Measurements from ENCODE around the gene RPLP1. TPM values are rescaled to one million over a fixed set of nuclear protein-coding genes. Genes with fewer than 3 reads are reported as not detected.

The RPLP1 gene
- total and polyA plus RNA-seq, 8 donors: 99.1 to 2,495 (median 1,437) TPM

GRCh38 chr15:69497076-69497475, 44.5 kb downstream of the RPLP1 start:
- intact Hi-C loops (cut with DNase I; ENCODE audit: low total_unique reads): no loop called here
- Histone ChIP-seq H3K4me3 (no peak overlapping the region), H3K27me3 (no peaks in the 10 kb centered on the region), H3K4me1 (no peaks in the 10 kb centered on the region), H3K27ac (no peak overlapping the region), H3K36me3 (no peaks in the 10 kb centered on the region), H3K9me3 (no peaks in the 10 kb centered on the region)
- DNase-seq: no peak
- WGBS, 5 donors: 83 to 93% (median 90%) methylated on average over 1 of the region's 1 CpG
- TF ChIP-seq EP300 (IDR thresholded peaks at IDR 0.05) (no peak), POLR2AphosphoS5 (IDR thresholded peaks at IDR 0.05) (no peak), POLR2A (IDR thresholded peaks at IDR 0.05) (no peak), CTCF (IDR thresholded peaks at IDR 0.05) (no peak)

- intact Hi-C loops (cut with DNase I; ENCODE audit: low total_unique reads): no loop called here
- Histone ChIP-seq H3K36me3 (no peaks in the 10 kb centered on the region), H3K4me1 (no peaks in the 10 kb centered on the region), H3K27me3 (no peaks in the 10 kb centered on the region), H3K27ac (no peak overlapping the region), H3K4me3 (no peak overlapping the region), H3K9me3 (no peaks in the 10 kb centered on the region)
- WGBS, 5 donors: 65 to 100% (median 80%) methylated on average over 1 of the region's 1 CpG
- TF ChIP-seq CTCF (IDR thresholded peaks at IDR 0.05) (no peak), POLR2A (IDR thresholded peaks at IDR 0.05) (no peak), EP300 (IDR thresholded peaks at IDR 0.05) (no peak), POLR2AphosphoS5 (IDR thresholded peaks at IDR 0.05) (no peak)
- no peak for DNase-seq
These were observed 45.0 kb downstream of the RPLP1 start for GRCh38 chr15:69497667-69498066.

DNA sequence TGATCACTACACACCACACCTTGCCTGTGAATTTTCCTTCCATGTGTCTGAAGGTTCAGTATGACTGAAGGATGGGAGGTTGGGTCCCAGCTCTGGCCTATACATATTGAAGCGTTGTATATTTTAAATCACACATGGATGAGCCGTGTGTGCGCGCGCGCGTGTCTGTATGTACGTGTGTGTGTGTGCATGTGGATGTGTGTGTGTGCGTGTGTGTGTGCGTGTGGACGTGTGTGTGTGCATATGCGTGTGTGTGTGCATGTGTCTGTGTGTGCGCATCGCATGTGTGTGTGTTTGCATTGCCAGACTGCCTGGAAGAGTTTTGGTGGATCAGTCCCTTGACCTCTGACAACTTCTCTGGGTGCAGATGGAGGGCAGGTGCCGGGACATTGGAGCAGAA, 45.7 kb downstream of the RPLP1 start:
- Histone ChIP-seq H3K27me3 (no peaks in the 10 kb centered on the region), H3K4me3 (no peak overlapping the region), H3K27ac (no peak overlapping the region), H3K4me1 (no peaks in the 10 kb centered on the region), H3K9me3 (no peaks in the 10 kb centered on the region), H3K36me3 (no peaks in the 10 kb centered on the region)
- no peak for DNase-seq
- TF ChIP-seq POLR2AphosphoS5 (IDR thresholded peaks at IDR 0.05): no peak
- TF ChIP-seq POLR2A (IDR thresholded peaks at IDR 0.05): no peak
- TF ChIP-seq EP300 (IDR thresholded peaks at IDR 0.05): no peak
- no peak for TF ChIP-seq CTCF (IDR thresholded peaks at IDR 0.05)
- 90 to 92% (median 91%) methylated on average over 15 of the region's 15 CpGs for WGBS, 5 donors
- intact Hi-C loops (cut with DNase I; ENCODE audit: low total_unique reads): no loop called here

- Histone ChIP-seq H3K27me3 (no peaks in the 10 kb centered on the region), H3K4me1 (no peaks in the 10 kb centered on the region), H3K36me3 (no peaks in the 10 kb centered on the region), H3K4me3 (no peak overlapping the region), H3K9me3 (no peaks in the 10 kb centered on the region), H3K27ac (no peak overlapping the region)
- intact Hi-C loops (cut with DNase I; ENCODE audit: low total_unique reads): no loop called here
- DNase-seq: no peak
- 86 to 94% (median 93%) methylated on average over 6 of the region's 6 CpGs for WGBS, 5 donors
- TF ChIP-seq POLR2A (IDR thresholded peaks at IDR 0.05) (no peak), EP300 (IDR thresholded peaks at IDR 0.05) (no peak)
These were observed 46.4 kb downstream of the RPLP1 start for GRCh38 chr15:69498987-69499386.

DNA sequence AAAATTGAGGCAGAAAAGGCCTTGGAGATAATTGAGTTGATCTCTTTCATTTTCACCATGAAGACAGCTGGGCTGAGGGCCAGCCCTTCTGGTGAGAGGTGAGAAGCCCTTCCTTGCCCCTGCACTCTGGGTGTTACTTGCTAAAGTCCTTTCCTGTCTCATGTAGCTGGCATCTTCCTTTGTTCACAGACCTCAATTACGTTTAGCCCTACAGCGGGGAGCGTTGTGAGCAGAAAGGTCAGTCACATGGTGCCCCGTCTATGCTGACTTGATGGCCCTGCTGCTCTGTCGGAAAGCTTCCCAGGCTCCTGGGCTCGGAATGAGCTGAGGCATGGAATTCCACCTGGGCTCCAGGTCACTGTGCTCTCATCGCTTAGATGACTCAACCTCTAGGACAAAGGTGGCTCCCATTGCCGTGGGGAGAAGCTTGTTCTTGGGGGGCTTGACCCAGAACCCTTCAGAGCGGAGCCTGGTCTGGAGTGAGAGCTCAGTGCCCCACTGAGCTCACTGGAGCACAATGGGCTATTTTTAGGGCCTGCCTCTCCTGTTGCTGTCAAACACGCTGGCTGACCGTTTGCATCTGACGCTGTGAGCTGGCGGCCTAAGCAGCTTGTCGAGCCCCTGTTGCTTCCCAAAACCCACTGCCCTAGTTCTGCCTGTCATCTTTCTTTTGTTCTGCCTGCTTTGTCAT, 47.0 kb downstream of the RPLP1 start:
- TF ChIP-seq POLR2AphosphoS5 (IDR thresholded peaks at IDR 0.05) (no peak), POLR2A (IDR thresholded peaks at IDR 0.05) (no peak), EP300 (IDR thresholded peaks at IDR 0.05) (no peak), CTCF (IDR thresholded peaks at IDR 0.05) (no peak)
- Histone ChIP-seq H3K4me3 (no peak overlapping the region), H3K27ac (no peak overlapping the region), H3K9me3 (no peaks in the 10 kb centered on the region), H3K27me3 (no peaks in the 10 kb centered on the region), H3K36me3 (no peaks in the 10 kb centered on the region), H3K4me1 (no peaks in the 10 kb centered on the region)
- intact Hi-C loops (cut with DNase I; ENCODE audit: low total_unique reads): no loop called here
- WGBS, 5 donors: 75 to 87% (median 83%) methylated on average over 13 to 14 of the region's 14 CpGs
- no peak for DNase-seq
